ENCODE measurements around the gene SF1. TPM values are rescaled to one million over a fixed set of nuclear protein-coding genes. Genes with fewer than 3 reads are reported as not detected.

The SF1 gene
- 123 and 156 TPM in 2 replicates for total RNA-seq

GRCh38 chr11:64778473-64779298 lies at the start of gene SF1:
Gene SF1, minus strand, starts transcription at chr11:64778542. Its CDS starts 150 bp downstream, at chr11:64778392.

GRCh38 chr11:64810271-64810890 lies 32.0 kb upstream of the SF1 start, which contains the start of gene MEN1:
Gene MEN1, minus strand, starts transcription at chr11:64810551. Its CDS starts 442 bp downstream, at chr11:64810109.

GRCh38 chr11:64803158-64803845 lies 25.0 kb upstream of the SF1 start, which contains the start of gene MAP4K2:
Gene MAP4K2, minus strand, starts transcription at chr11:64803214. Its CDS starts 65 bp downstream, at chr11:64803149.

GRCh38 chr11:64759722-64760719 lies 18.3 kb downstream of the SF1 start, which contains the start of gene PYGM:
Gene PYGM, minus strand, starts transcription at chr11:64759974. Its CDS starts 76 bp downstream, at chr11:64759898.

GRCh38 chr11:64743591-64744543 lies 34.5 kb downstream of the SF1 start, which contains the start of gene RASGRP2:
Gene RASGRP2, minus strand, starts transcription at chr11:64744142. Its CDS starts 1,276 bp downstream, at chr11:64742866.

GRCh38 chr11:64723117-64723906 lies 55.0 kb downstream of the SF1 start, which contains the start of gene NRXN2:
Gene NRXN2, minus strand, starts transcription at chr11:64723197. Its CDS starts 9,498 bp downstream, at chr11:64713699.

Other genes with a start within 250 kb of the SF1 start
- gene SLC22A11, start 222.6 kb downstream of the SF1 start, total RNA-seq: not detected in 2 replicates
- not detected in 2 replicates for gene SLC22A12, start 187.3 kb downstream of the SF1 start, total RNA-seq
- gene NRXN2, start 55.3 kb downstream of the SF1 start, total RNA-seq: 107 and 111 TPM in 2 replicates
- 1.3 and 1.7 TPM in 2 replicates for gene RASGRP2, start 34.4 kb downstream of the SF1 start, total RNA-seq
- 0.81 and 0.97 TPM in 2 replicates for gene PYGM, start 18.6 kb downstream of the SF1 start, total RNA-seq
- 19.6 and 20.9 TPM in 2 replicates for gene MAP4K2, start 24.7 kb upstream of the SF1 start, total RNA-seq
- 16.8 and 19.0 TPM in 2 replicates for gene MEN1, start 32.0 kb upstream of the SF1 start, total RNA-seq
- 0.12 and 0.32 TPM in 2 replicates for gene CDC42BPG, start 66.1 kb upstream of the SF1 start, total RNA-seq
- 86.5 and 115 TPM in 2 replicates for gene EHD1, start 100.1 kb upstream of the SF1 start, total RNA-seq
- gene ATG2A, start 138.7 kb upstream of the SF1 start, total RNA-seq: 17.5 and 19.2 TPM in 2 replicates
- gene PPP2R5B, start 146.1 kb upstream of the SF1 start, total RNA-seq: 12.3 and 14.6 TPM in 2 replicates
- not detected in 2 replicates for gene GPHA2, start 157.4 kb upstream of the SF1 start, total RNA-seq
- not detected in 2 replicates for gene MAJIN, start 193.6 kb upstream of the SF1 start, total RNA-seq
- 1.2 and 2.3 TPM in 2 replicates for gene BATF2, start 218.4 kb upstream of the SF1 start, total RNA-seq
- gene ARL2, start 235.6 kb upstream of the SF1 start, total RNA-seq: 71.7 and 85.9 TPM in 2 replicates
- 16.6 and 19.4 TPM in 2 replicates for gene SNX15, start 248.9 kb upstream of the SF1 start, total RNA-seq

Measured in hair follicle dermal papilla cell (primary cell).